Measurements from ENCODE around the gene SPOP. TPM values are rescaled to one million over a fixed set of nuclear protein-coding genes. Genes with fewer than 3 reads are reported as not detected.

Gene SPOP
- total and polyA plus RNA-seq, 2 donors (not counting 1 experiment from before 2014, with no cell fraction given), result 46.7 to 112 TPM

DNA sequence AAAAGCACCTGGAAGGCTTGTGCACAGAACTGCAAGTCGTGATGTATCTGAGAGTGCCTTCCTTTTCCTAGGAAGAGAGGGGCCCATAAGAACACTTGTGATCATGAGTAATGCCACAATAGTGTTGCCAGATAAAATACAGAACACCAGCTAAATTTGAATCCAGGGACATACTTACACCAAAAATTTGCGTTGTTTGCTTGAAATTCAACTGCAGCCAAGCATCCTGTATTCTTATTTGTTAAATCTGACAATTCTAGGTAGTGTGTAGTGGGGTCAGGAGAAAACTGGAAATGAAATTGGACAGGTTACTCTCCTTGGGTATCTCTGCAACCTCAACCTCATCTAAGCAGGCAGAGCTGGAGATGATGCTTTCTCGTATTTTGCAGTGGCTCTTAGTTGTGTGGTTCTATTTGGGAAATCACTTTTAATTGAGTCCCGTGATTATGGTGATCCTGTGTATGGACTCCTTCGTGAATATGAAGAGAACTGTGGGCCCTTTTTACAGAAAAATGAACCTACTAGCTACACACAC lies 17.9 kb upstream of the SPOP start:
- Histone ChIP-seq H2AFZ (ENCODE audit: low read length) (no peak overlapping the region), H3K36me3 (ENCODE audit: control insufficient read depth, insufficient read depth, low read length) (peaks cover 2% of the 10 kb centered on the region), H4K20me1 (ENCODE audit: control insufficient read depth, extremely low read depth, insufficient read depth, low read length) (no peaks in the 10 kb centered on the region), H3K4me2 (ENCODE audit: extremely low read depth, insufficient read depth, low read length) (no peak overlapping the region), H3K4me3 (replicated peaks in 1 of 4; ENCODE audit: control extremely low read depth in 1 of 4, insufficient read depth in 1 of 4, low read depth in 3 of 4, low read length in 4 of 4) (no peak overlapping the region), H3K9ac (ENCODE audit: insufficient read depth, low read length) (no peak overlapping the region), H3K9me3 (ENCODE audit: control insufficient read depth, insufficient read depth, low read depth, low read length) (no peaks in the 10 kb centered on the region), H3K27ac (ENCODE audit: insufficient read depth, low read length) (no peak overlapping the region), H3K79me2 (ENCODE audit: control insufficient read depth, insufficient read depth, low read length) (no peaks in the 10 kb centered on the region), H3K4me1 (ENCODE audit: control insufficient read depth, extremely low read depth, insufficient read depth, low read length) (no peaks in the 10 kb centered on the region), H3K27me3 (ENCODE audit: control insufficient read depth, insufficient read depth, low read length) (no peaks in the 10 kb centered on the region)
- TF ChIP-seq, protein P1, sequence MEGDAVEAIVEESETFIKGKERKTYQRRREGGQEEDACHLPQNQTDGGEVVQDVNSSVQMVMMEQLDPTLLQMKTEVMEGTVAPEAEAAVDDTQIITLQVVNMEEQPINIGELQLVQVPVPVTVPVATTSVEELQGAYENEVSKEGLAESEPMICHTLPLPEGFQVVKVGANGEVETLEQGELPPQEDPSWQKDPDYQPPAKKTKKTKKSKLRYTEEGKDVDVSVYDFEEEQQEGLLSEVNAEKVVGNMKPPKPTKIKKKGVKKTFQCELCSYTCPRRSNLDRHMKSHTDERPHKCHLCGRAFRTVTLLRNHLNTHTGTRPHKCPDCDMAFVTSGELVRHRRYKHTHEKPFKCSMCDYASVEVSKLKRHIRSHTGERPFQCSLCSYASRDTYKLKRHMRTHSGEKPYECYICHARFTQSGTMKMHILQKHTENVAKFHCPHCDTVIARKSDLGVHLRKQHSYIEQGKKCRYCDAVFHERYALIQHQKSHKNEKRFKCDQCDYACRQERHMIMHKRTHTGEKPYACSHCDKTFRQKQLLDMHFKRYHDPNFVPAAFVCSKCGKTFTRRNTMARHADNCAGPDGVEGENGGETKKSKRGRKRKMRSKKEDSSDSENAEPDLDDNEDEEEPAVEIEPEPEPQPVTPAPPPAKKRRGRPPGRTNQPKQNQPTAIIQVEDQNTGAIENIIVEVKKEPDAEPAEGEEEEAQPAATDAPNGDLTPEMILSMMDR (conservative IDR thresholded peaks at IDR 0.05 in 1 of 2, IDR thresholded peaks at IDR 0.05 in 1 of 2; ENCODE audit: low read depth in 1 of 2, low read length in 2 of 2), result no peak
- no peak for TF ChIP-seq EZH2 (IDR thresholded peaks at IDR 0.05; ENCODE audit: low read length, missing control alignments)
- DNase-seq (ENCODE audit: low read depth in 2 of 2), result no peak

DNA sequence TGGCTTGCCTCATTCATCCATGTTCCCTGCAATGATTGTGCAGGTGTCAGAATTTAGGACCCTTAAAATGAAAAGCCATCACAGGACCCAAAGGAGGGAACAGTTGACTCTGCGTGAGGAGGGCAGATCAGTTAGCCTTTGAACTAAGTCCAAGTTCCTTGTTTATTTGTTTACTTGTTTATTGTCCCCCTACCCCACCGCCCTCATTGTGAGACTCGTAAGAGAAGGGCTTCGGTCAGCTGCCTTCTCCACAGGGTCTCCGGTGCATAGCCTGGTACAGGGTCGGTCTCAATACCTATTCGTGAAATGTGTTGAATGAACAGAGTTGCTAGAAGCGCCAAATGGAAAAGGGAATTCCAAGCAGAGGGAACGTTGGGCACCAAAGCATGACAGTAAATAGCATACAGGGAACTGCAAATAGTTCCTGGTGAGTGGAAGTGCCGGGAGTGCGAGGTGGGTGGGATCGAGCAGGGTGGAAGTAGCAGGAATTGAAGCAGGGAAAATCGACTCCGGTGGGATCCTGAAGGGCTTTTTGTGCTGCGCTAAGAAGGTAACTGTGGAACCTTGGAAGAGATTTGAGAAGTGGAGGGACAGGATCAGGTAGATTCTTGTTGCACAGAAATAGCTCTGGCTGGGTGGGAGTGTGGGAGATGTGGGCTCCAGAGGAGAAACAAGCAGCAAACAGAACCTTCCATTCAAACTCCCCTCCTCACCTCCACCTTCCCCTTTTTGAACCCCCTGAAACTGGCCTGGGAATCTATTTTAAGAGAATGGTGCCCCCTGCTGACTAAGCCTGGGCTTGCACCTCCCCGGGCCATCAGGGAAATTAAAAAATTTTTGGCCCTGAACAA lies 17.2 kb upstream of the SPOP start:
- no peaks in the 10 kb centered on the region for H3K27me3 ChIP-seq (ENCODE audit: control insufficient read depth, insufficient read depth, low read length)
- no peak overlapping the region for H3K9ac ChIP-seq (ENCODE audit: insufficient read depth, low read length)
- H2AFZ ChIP-seq (ENCODE audit: low read length), result no peak overlapping the region
- H3K36me3 ChIP-seq (ENCODE audit: control insufficient read depth, insufficient read depth, low read length), result peaks cover 2% of the 10 kb centered on the region
- H4K20me1 ChIP-seq (ENCODE audit: control insufficient read depth, extremely low read depth, insufficient read depth, low read length), result no peaks in the 10 kb centered on the region
- no peaks in the 10 kb centered on the region for H3K79me2 ChIP-seq (ENCODE audit: control insufficient read depth, insufficient read depth, low read length)
- no peak overlapping the region for H3K27ac ChIP-seq (ENCODE audit: insufficient read depth, low read length)
- peak in 1 of 2 donors; percentile 29 for DNase-seq (ENCODE audit: low read depth in 2 of 2)
- no peak overlapping the region for H3K4me2 ChIP-seq (ENCODE audit: extremely low read depth, insufficient read depth, low read length)
- H3K4me1 ChIP-seq (ENCODE audit: control insufficient read depth, extremely low read depth, insufficient read depth, low read length), result no peaks in the 10 kb centered on the region
- no peaks in the 10 kb centered on the region for H3K9me3 ChIP-seq (ENCODE audit: control insufficient read depth, insufficient read depth, low read depth, low read length)
- TF ChIP-seq EZH2 (IDR thresholded peaks at IDR 0.05; ENCODE audit: low read length, missing control alignments), result no peak
- TF ChIP-seq, protein P1 (conservative IDR thresholded peaks at IDR 0.05 in 1 of 2, IDR thresholded peaks at IDR 0.05 in 1 of 2; ENCODE audit: low read depth in 1 of 2, low read length in 2 of 2), result peak; percentile 90 to 94
- no peak overlapping the region for H3K4me3 ChIP-seq (replicated peaks in 1 of 4; ENCODE audit: control extremely low read depth in 1 of 4, insufficient read depth in 1 of 4, low read depth in 3 of 4, low read length in 4 of 4)

DNA sequence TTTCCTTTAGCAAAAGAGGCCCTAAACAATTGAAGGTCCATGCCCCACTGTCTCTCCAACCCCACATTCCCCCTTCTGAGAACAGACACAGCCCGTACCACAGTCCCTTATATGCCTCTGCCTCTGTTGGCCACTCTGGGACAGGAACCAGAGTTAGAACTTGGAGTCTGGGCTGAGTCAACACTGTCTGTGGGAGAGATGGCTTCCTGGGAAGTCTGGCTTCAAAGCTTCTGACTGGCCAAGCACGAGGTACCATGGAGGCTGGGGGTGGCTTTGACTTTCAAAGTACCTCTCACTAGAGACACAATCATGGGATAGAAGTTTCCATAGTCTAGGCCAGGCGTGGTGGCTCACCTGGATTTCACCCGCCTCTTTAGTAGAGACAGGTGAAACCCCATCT lies 14.9 kb upstream of the SPOP start:
- no peaks in the 10 kb centered on the region for H3K36me3 ChIP-seq (ENCODE audit: control insufficient read depth, insufficient read depth, low read length)
- no peaks in the 10 kb centered on the region for H3K9me3 ChIP-seq (ENCODE audit: control insufficient read depth, insufficient read depth, low read depth, low read length)
- H3K4me3 ChIP-seq (replicated peaks in 1 of 4; ENCODE audit: control extremely low read depth in 1 of 4, insufficient read depth in 1 of 4, low read depth in 3 of 4, low read length in 4 of 4), result no peak overlapping the region
- no peaks in the 10 kb centered on the region for H4K20me1 ChIP-seq (ENCODE audit: control insufficient read depth, extremely low read depth, insufficient read depth, low read length)
- H3K27ac ChIP-seq (ENCODE audit: insufficient read depth, low read length), result no peak overlapping the region
- H3K27me3 ChIP-seq (ENCODE audit: control insufficient read depth, insufficient read depth, low read length), result no peaks in the 10 kb centered on the region
- H3K9ac ChIP-seq (ENCODE audit: insufficient read depth, low read length), result no peak overlapping the region
- no peaks in the 10 kb centered on the region for H3K4me1 ChIP-seq (ENCODE audit: control insufficient read depth, extremely low read depth, insufficient read depth, low read length)
- H2AFZ ChIP-seq (ENCODE audit: low read length), result no peak overlapping the region
- DNase-seq (ENCODE audit: low read depth in 2 of 2), result no peak
- H3K79me2 ChIP-seq (ENCODE audit: control insufficient read depth, insufficient read depth, low read length), result no peaks in the 10 kb centered on the region
- TF ChIP-seq EZH2 (IDR thresholded peaks at IDR 0.05; ENCODE audit: low read length, missing control alignments), result no peak
- TF ChIP-seq, protein P1 (conservative IDR thresholded peaks at IDR 0.05 in 1 of 2, IDR thresholded peaks at IDR 0.05 in 1 of 2; ENCODE audit: low read depth in 1 of 2, low read length in 2 of 2), result no peak
- no peak overlapping the region for H3K4me2 ChIP-seq (ENCODE audit: extremely low read depth, insufficient read depth, low read length)
